ENCODE measurements around the gene SHISA4.

DNA sequence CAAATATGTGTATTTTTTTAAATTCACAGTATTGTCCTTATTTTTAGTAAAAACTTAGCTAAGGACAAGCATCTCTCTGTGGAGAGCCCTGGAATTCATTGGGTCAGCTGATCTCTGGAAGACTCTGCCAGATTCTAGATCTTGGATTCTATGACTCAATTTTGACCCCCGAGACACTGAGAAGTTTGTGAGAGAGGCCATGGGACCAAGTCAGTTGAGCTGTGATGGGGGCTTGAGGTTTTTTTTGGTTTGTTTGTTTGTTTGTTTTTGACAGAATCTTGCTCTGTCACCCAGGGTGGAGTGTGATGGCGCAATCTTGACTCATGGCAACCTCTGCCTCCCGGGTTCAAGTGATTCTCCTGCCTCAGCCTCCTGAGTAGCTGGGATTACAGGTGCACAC is 13.5 kb downstream of the SHISA4 start:
- TF ChIP-seq, protein P1, sequence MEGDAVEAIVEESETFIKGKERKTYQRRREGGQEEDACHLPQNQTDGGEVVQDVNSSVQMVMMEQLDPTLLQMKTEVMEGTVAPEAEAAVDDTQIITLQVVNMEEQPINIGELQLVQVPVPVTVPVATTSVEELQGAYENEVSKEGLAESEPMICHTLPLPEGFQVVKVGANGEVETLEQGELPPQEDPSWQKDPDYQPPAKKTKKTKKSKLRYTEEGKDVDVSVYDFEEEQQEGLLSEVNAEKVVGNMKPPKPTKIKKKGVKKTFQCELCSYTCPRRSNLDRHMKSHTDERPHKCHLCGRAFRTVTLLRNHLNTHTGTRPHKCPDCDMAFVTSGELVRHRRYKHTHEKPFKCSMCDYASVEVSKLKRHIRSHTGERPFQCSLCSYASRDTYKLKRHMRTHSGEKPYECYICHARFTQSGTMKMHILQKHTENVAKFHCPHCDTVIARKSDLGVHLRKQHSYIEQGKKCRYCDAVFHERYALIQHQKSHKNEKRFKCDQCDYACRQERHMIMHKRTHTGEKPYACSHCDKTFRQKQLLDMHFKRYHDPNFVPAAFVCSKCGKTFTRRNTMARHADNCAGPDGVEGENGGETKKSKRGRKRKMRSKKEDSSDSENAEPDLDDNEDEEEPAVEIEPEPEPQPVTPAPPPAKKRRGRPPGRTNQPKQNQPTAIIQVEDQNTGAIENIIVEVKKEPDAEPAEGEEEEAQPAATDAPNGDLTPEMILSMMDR (IDR thresholded peaks at IDR 0.05): no peak
- no peak for TF ChIP-seq EZH2 (IDR thresholded peaks at IDR 0.05)
- TF ChIP-seq EZH2phosphoT487 (IDR thresholded peaks at IDR 0.05): no peak

Data from neural progenitor cell (in vitro differentiated cells).